Psoas muscle (tissue), 8 donors: Measurements from ENCODE around the gene KCNT1. TPM values are rescaled to one million over a fixed set of nuclear protein-coding genes. Genes with fewer than 3 reads are reported as not detected.

Source experiments
- ATAC-seq, 4 donors: fragments of 200-7000 bp; cut with Tn5 transposase; one replicate each; pipeline ENCODE4 v1.9.1; 2020; ENCODE audit warnings: moderate library complexity in 3 of 4, mild to moderate bottlenecking in 2 of 4
- DNase-seq, 2 donors: peaks; one replicate each; pipeline ENCODE4 v3.0.0-alpha.2; 2020
- H3K27ac ChIP-seq: fragments of 200-600 bp; one replicate; pipeline ENCODE4 v1.8.0; 2022
- H3K27me3 ChIP-seq, 3 donors: fragments of 200-600 bp in 1 of 3; one replicate each; pipeline versions ENCODE4 v1.6.1 to v1.8.0; 2013 to 2022; ENCODE audit warnings: low read length in 2 of 3, mild to moderate bottlenecking in 2 of 3, moderate library complexity in 1 of 3; ENCODE audit not compliant: insufficient read depth in 3 of 3
- H3K36me3 ChIP-seq, 2 donors: fragments of 200-600 bp in 1 of 2; one replicate each; pipeline versions ENCODE4 v1.6.1 to v1.8.0; 2013 to 2022; ENCODE audit warnings: low read depth in 1 of 2, mild to moderate bottlenecking in 1 of 2, moderate library complexity in 1 of 2; ENCODE audit not compliant: insufficient read depth in 1 of 2
- H3K4me1 ChIP-seq: fragments of 200-600 bp; one replicate; pipeline ENCODE4 v1.8.0; 2022
- H3K4me3 ChIP-seq: fragments of 200-600 bp; one replicate; pipeline ENCODE4 v1.8.0; 2022; ENCODE audit warnings: mild to moderate bottlenecking
- H3K9me3 ChIP-seq: fragments of 200-600 bp; one replicate; pipeline ENCODE4 v1.8.0; 2022
- CTCF ChIP-seq: fragments of 200-600 bp; IDR thresholded peaks from one replicate; pipeline ENCODE4 v1.8.0; 2022; ENCODE audit warnings: antibody characterized with exemption
- WGBS, 3 donors: extraction: QIAGEN DNeasy Blood & Tissue Kit; methylation state at CpG; one replicate each; pipeline versions ENCODE4 v1.1.6 to v1.1.7; 2013; 5-methylcytosine and 5-hydroxymethylcytosine counted together
- intact Hi-C, 2 donors: fragments of 100-400 bp; cut with DNase I; formaldehyde crosslinking; loops; one replicate each; pipeline versions ENCODE4 v1.11.0 to v1.14.2; 2022
- polyA plus RNA-seq, 3 donors: library from polyadenylated mRNA; stranded (reverse); fragments of 200-250 nt; gene quantifications; one replicate each; pipeline ENCODE4 v1.2.3, GENCODE V29; 2013
- total RNA-seq, 4 donors: library from RNA; stranded (reverse); fragmentation: NEBNext Ultra II Directional in 2 of 4; extraction: Animal tissue kit (Norgen Biotek cat#: 25700) in 2 of 4; gene quantifications; one replicate each; pipeline versions ENCODE4 v1.2.1 to v1.2.4, GENCODE V29; 2021 to 2023
- donor health status: healthy with polysubstance abuse.
- donor health status: DM: no; HTN: no; CAD: no; lungs with moderate emphysema.
- donor health status: Bipolar disorder and iron deficiency.
- donor health status: healthy.
- donor health status: DM: yes; HTN: yes; CAD: no.
- donor health status: DM: no; HTN: no; CAD: no.
- donor health status: DM: no; HTN: no; CAD: no.
- donor health status: DM: yes; HTN: yes; CAD: no.

KCNT1 gene
- total and polyA plus RNA-seq, 7 donors = 1.1 to 15.0 (median 10.3) TPM

GRCh38 chr9:135729480-135729879 is 27.5 kb downstream of the KCNT1 start:
- WGBS, 3 donors = 75 to 82% (median 82%) methylated on average over 13 of the region's 13 CpGs
- no peak for DNase-seq
- peaks cover 0 to 4% (median 3%) of the 10 kb centered on the region in 3 donors for H3K27me3 ChIP-seq

GRCh38 chr9:135731454-135731853 is 29.5 kb downstream of the KCNT1 start:
- intact Hi-C loops = no loop called here
- no peak for TF ChIP-seq CTCF
- peaks cover 0 to 16% (median 3%) of the 10 kb centered on the region in 3 donors for H3K27me3 ChIP-seq
- no peak overlapping the region for H3K4me3 ChIP-seq
- no peaks in the 10 kb centered on the region for H3K4me1 ChIP-seq
- no peak for ATAC-seq
- no peak for DNase-seq
- no peaks in the 10 kb centered on the region for H3K9me3 ChIP-seq
- no peaks in the 10 kb centered on the region for H3K36me3 ChIP-seq
- no peak overlapping the region for H3K27ac ChIP-seq
- 90 to 96% (median 93%) methylated on average over 12 of the region's 12 CpGs for WGBS, 3 donors

More at GRCh38 chr9:135729480-135729879, 27.5 kb downstream of the KCNT1 start:
- no peaks in the 10 kb centered on the region for H3K4me1 ChIP-seq
- intact Hi-C loops = no loop called here
- no peaks in the 10 kb centered on the region for H3K36me3 ChIP-seq
- TF ChIP-seq CTCF = no peak
- H3K27ac ChIP-seq = no peak overlapping the region
- H3K9me3 ChIP-seq = no peaks in the 10 kb centered on the region
- no peak overlapping the region for H3K4me3 ChIP-seq
- ATAC-seq = no peak

GRCh38 chr9:135732569-135733257 is 30.7 kb downstream of the KCNT1 start:
- H3K4me1 ChIP-seq = no peaks in the 10 kb centered on the region
- no peaks in the 10 kb centered on the region for H3K9me3 ChIP-seq
- ATAC-seq = no peak
- H3K27me3 ChIP-seq = peaks cover 0 to 23% (median 5%) of the 10 kb centered on the region in 3 donors
- H3K4me3 ChIP-seq = no peak overlapping the region
- intact Hi-C loops = no loop called here
- DNase-seq = no peak
- TF ChIP-seq CTCF = no peak
- H3K27ac ChIP-seq = no peak overlapping the region
- H3K36me3 ChIP-seq = no peaks in the 10 kb centered on the region
- WGBS, 3 donors = 74 to 81% (median 79%) methylated on average over 6 of the region's 6 CpGs

- no peaks in the 10 kb centered on the region for H3K36me3 ChIP-seq
- peaks cover 0 to 23% (median 5%) of the 10 kb centered on the region in 3 donors for H3K27me3 ChIP-seq
- intact Hi-C loops = no loop called here
- TF ChIP-seq CTCF = no peak
- no peak overlapping the region for H3K27ac ChIP-seq
- DNase-seq (no peak), ATAC-seq (no peak)
- H3K9me3 ChIP-seq = no peaks in the 10 kb centered on the region
- H3K4me1 ChIP-seq = no peaks in the 10 kb centered on the region
- WGBS, 3 donors = 87 to 92% (median 87%) methylated on average over 27 of the region's 27 CpGs
- no peak overlapping the region for H3K4me3 ChIP-seq
Measured at GRCh38 chr9:135734616-135735144, 32.7 kb downstream of the KCNT1 start.
